IMR-90 (cell line): ENCODE measurements around the gene TRIO. TPM values are rescaled to one million over a fixed set of nuclear protein-coding genes. Genes with fewer than 3 reads are reported as not detected.

Experiments
- ATAC-seq: fragments of 200-7000 bp; cut with Tn5 transposase; 2 replicates; pipeline ENCODE4 v1.9.1; 2020; ENCODE audit warnings: low read depth, mild to moderate bottlenecking, moderate library complexity
- BruUV-seq: library from RNA; stranded (reverse); fragments of 400-500 nt; replicated peaks from 2 replicates; lab custom pipeline; 2021; lab: Mats Ljungman, UMichigan
- CTCF ChIA-PET: fragments of 300-600 bp; formaldehyde crosslinking; extraction: SDS; loops from one replicate; lab custom pipeline; 2021; ENCODE audit warnings: antibody characterized with exemption; lab: Yijun Ruan, JAX
- POLR2A ChIA-PET: fragments of 300-600 bp; sonication (Branson Sonifier 250); formaldehyde crosslinking; loops from one replicate; lab custom pipeline; 2022; ENCODE audit warnings: antibody characterized with exemption; ENCODE audit not compliant: unreplicated experiment; lab: Charles Lee
- DNase-seq: peaks from one replicate; pipeline ENCODE4 v3.0.0; 2013
- H2AFZ ChIP-seq: replicated peaks from 2 replicates; pipeline ENCODE3; 2013; ENCODE audit warnings: low read length, mild to moderate bottlenecking; ENCODE audit not compliant: poor library complexity
- H2AK5ac ChIP-seq: 2 replicates; pipeline ENCODE4 v1.6.1; 2013; ENCODE audit warnings: low read depth, low read length, inconsistent platforms
- H2AK9ac ChIP-seq: replicated peaks from 2 replicates; pipeline ENCODE3; 2013; ENCODE audit warnings: mild to moderate bottlenecking, low read depth, low read length, moderate library complexity; ENCODE audit not compliant: poor library complexity
- H2BK120ac ChIP-seq: 2 replicates; pipeline ENCODE4 v1.6.1; 2013; ENCODE audit warnings: low read depth, low read length, inconsistent platforms
- H2BK15ac ChIP-seq: 3 replicates; pipeline ENCODE4 v1.6.1; 2013; ENCODE audit warnings: low read depth, low read length, inconsistent platforms
- H2BK20ac ChIP-seq: 2 replicates; pipeline ENCODE4 v1.6.1; 2013; ENCODE audit warnings: low read depth, mild to moderate bottlenecking, inconsistent platforms, low read length, moderate library complexity
- H2BK5ac ChIP-seq: 2 replicates; pipeline ENCODE4 v1.6.1; 2013; ENCODE audit warnings: mild to moderate bottlenecking, low read depth, low read length, inconsistent platforms; ENCODE audit not compliant: poor library complexity, severe bottlenecking
- H3K14ac ChIP-seq: replicated peaks from 2 replicates; pipeline ENCODE4 v1.6.1; 2013; ENCODE audit warnings: low read depth, low read length, inconsistent platforms
- H3K18ac ChIP-seq: 2 replicates; pipeline ENCODE4 v1.6.1; 2013; ENCODE audit warnings: low read depth, low read length, control low read depth
- H3K23ac ChIP-seq: 2 replicates; pipeline ENCODE4 v1.6.1; 2013; ENCODE audit warnings: low read depth, low read length, inconsistent platforms
- H3K27ac ChIP-seq: 2 replicates; pipeline ENCODE4 v1.5.1; 2013; ENCODE audit warnings: mild to moderate bottlenecking, control low read depth, low read length; ENCODE audit not compliant: insufficient read depth
- H3K27me3 ChIP-seq: 2 replicates; pipeline ENCODE4 v1.6.1; 2013; ENCODE audit warnings: low read length; ENCODE audit not compliant: control insufficient read depth, insufficient read depth
- H3K36me3 ChIP-seq: 2 replicates; pipeline ENCODE4 v1.6.1; 2013; ENCODE audit warnings: low read length, mixed read lengths; ENCODE audit not compliant: control insufficient read depth, insufficient read depth
- H3K4ac ChIP-seq: 2 replicates; pipeline ENCODE4 v1.6.1; 2013; ENCODE audit warnings: low read depth, low read length, inconsistent platforms
- H3K4me1 ChIP-seq: 2 replicates; pipeline ENCODE4 v1.6.1; 2013; ENCODE audit warnings: low read length, mixed read lengths; ENCODE audit not compliant: control insufficient read depth, insufficient read depth
- H3K4me2 ChIP-seq: 2 replicates; pipeline ENCODE4 v1.6.1; 2013; ENCODE audit warnings: low read depth, mild to moderate bottlenecking, control low read depth, low read length, moderate library complexity
- H3K4me3 ChIP-seq: 2 replicates; pipeline ENCODE4 v1.5.1; 2013; ENCODE audit warnings: low read depth, mild to moderate bottlenecking, control low read depth, low read length, moderate library complexity; ENCODE audit not compliant: insufficient read depth
- H3K56ac ChIP-seq: 2 replicates; pipeline ENCODE4 v1.6.1; 2013; ENCODE audit warnings: low read length, inconsistent platforms; ENCODE audit not compliant: insufficient read depth; ENCODE audit errors: extremely low read depth
- H3K79me1 ChIP-seq, 2 experiments: 2 replicates each; pipeline ENCODE4 v1.6.1; 2013; ENCODE audit warnings: low read length in 2 of 2, inconsistent platforms in 1 of 2, low read depth in 1 of 2
- H3K9ac ChIP-seq: 2 replicates; pipeline ENCODE4 v1.6.1; 2013; ENCODE audit warnings: low read depth, low read length, control low read depth
- H3K9me1 ChIP-seq: 2 replicates; pipeline ENCODE4 v1.6.1; 2013; ENCODE audit warnings: low read length, inconsistent platforms; ENCODE audit not compliant: insufficient read depth
- H3K9me3 ChIP-seq: 2 replicates; pipeline ENCODE4 v1.6.1; 2013; ENCODE audit warnings: low read length; ENCODE audit not compliant: control insufficient read depth, insufficient read depth
- H4K20me1 ChIP-seq: 2 replicates; pipeline ENCODE4 v1.6.1; 2013; ENCODE audit warnings: low read length, inconsistent platforms; ENCODE audit not compliant: insufficient read depth
- H4K5ac ChIP-seq: 2 replicates; pipeline ENCODE4 v1.6.1; 2013; ENCODE audit warnings: mild to moderate bottlenecking, low read depth, low read length, control low read depth
- H4K8ac ChIP-seq, 2 experiments: 2 replicates each; pipeline ENCODE4 v1.6.1; 2013; ENCODE audit warnings: low read depth in 2 of 2, low read length in 2 of 2, control low read depth in 1 of 2, inconsistent platforms in 1 of 2
- H4K91ac ChIP-seq: 2 replicates; pipeline ENCODE4 v1.6.1; 2013; ENCODE audit warnings: low read depth, low read length, inconsistent platforms; ENCODE audit not compliant: insufficient read depth
- BHLHE40 ChIP-seq: fragments of 150-350 bp; IDR thresholded peaks from 2 replicates; pipeline ENCODE4 v1.6.1; 2016; ENCODE audit warnings: mild to moderate bottlenecking, low read depth, low read length
- CEBPB ChIP-seq: IDR thresholded peaks from 2 replicates; pipeline ENCODE4 v1.6.1; 2012; ENCODE audit warnings: low read depth, low read length, improper control_type of control experiment
- CHD1 ChIP-seq: IDR thresholded peaks from 2 replicates; pipeline ENCODE4 v1.6.1; 2012; ENCODE audit warnings: low read depth, low read length, improper control_type of control experiment
- MAZ ChIP-seq: IDR thresholded peaks from 2 replicates; pipeline ENCODE4 v1.6.1; 2012; ENCODE audit warnings: low read depth, mild to moderate bottlenecking, low read length, improper control_type of control experiment, moderate library complexity, borderline replicate concordance
- MXI1 ChIP-seq: IDR thresholded peaks from 2 replicates; pipeline ENCODE4 v1.6.1; 2012; ENCODE audit warnings: low read depth, mild to moderate bottlenecking, low read length, moderate library complexity, borderline replicate concordance
- POLR2A ChIP-seq: IDR thresholded peaks from 2 replicates; pipeline ENCODE4 v1.6.1; 2012; ENCODE audit warnings: mild to moderate bottlenecking, low read depth, low read length
- WGBS, 2 experiments: methylation state at CpG; one replicate each; pipeline versions ENCODE4 v1.1.5 to v1.1.7; 2013; ENCODE audit warnings: missing lambda C conversion rate in 2 of 2; ENCODE audit not compliant: insufficient read length in 1 of 2; ENCODE audit errors: extremely low coverage in 2 of 2; 5-methylcytosine and 5-hydroxymethylcytosine counted together
- dilution Hi-C: fragments of 300-500 bp; cut with HindIII; formaldehyde crosslinking; loops from one replicate; pipeline ENCODE4 v1.14.3; 2018; ENCODE audit warnings: low sequenced_read_pairs; ENCODE audit not compliant: unreplicated experiment
- in situ Hi-C: fragments of 300-500 bp; cut with MboI; formaldehyde crosslinking; loops from 3 replicates; pipeline ENCODE4 v1.14.3; 2019; ENCODE audit warnings: low sequenced_read_pairs, inconsistent platforms, mixed read lengths
- intact Hi-C: fragments of 100-400 bp; cut with micrococcal nuclease; formaldehyde crosslinking; loops from 2 replicates; pipeline ENCODE4 v1.10.0; 2022
- polyA plus RNA-seq, 3 experiments: library from polyadenylated mRNA; depleted of rRNA; stranded (reverse); fragments of >200 nt; gene quantifications; 2 replicates each; pipeline ENCODE4 v1.2.3, GENCODE V29; 2012; ENCODE audit warnings: low replicate concordance in 1 of 3
- total RNA-seq: library from RNA; depleted of rRNA; stranded (reverse); fragments of >200 nt; gene quantifications from 2 replicates; pipeline ENCODE4 v1.2.3, GENCODE V29; 2012
- TF ChIP-seq, protein P1 (sequence below): fragments of 150-350 bp; IDR thresholded peaks from 2 replicates; pipeline ENCODE4 v1.6.1; 2016; ENCODE audit warnings: low read depth, mild to moderate bottlenecking, low read length, moderate library complexity, borderline replicate concordance
- TF ChIP-seq, protein P2 (sequence below): conservative IDR thresholded peaks from 2 replicates; pipeline ENCODE4 v1.5.1; 2012; ENCODE audit warnings: mild to moderate bottlenecking, low read depth, low read length, improper control_type of control experiment

TRIO gene
- total and polyA plus RNA-seq, 2 of the 4 experiments (the other 2 are of a cell fraction) = 206 to 522 TPM

GRCh38 chr5:14188778-14189177 is 45.6 kb downstream of the TRIO start:
- dilution Hi-C loops = no loop called here
- TF ChIP-seq, protein P1, sequence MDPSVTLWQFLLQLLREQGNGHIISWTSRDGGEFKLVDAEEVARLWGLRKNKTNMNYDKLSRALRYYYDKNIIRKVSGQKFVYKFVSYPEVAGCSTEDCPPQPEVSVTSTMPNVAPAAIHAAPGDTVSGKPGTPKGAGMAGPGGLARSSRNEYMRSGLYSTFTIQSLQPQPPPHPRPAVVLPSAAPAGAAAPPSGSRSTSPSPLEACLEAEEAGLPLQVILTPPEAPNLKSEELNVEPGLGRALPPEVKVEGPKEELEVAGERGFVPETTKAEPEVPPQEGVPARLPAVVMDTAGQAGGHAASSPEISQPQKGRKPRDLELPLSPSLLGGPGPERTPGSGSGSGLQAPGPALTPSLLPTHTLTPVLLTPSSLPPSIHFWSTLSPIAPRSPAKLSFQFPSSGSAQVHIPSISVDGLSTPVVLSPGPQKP = no peak
- TF ChIP-seq CEBPB (no peak), MXI1 (no peak), CHD1 (no peak), POLR2A (no peak), MAZ (no peak), BHLHE40 (no peak)
- TF ChIP-seq, protein P2, sequence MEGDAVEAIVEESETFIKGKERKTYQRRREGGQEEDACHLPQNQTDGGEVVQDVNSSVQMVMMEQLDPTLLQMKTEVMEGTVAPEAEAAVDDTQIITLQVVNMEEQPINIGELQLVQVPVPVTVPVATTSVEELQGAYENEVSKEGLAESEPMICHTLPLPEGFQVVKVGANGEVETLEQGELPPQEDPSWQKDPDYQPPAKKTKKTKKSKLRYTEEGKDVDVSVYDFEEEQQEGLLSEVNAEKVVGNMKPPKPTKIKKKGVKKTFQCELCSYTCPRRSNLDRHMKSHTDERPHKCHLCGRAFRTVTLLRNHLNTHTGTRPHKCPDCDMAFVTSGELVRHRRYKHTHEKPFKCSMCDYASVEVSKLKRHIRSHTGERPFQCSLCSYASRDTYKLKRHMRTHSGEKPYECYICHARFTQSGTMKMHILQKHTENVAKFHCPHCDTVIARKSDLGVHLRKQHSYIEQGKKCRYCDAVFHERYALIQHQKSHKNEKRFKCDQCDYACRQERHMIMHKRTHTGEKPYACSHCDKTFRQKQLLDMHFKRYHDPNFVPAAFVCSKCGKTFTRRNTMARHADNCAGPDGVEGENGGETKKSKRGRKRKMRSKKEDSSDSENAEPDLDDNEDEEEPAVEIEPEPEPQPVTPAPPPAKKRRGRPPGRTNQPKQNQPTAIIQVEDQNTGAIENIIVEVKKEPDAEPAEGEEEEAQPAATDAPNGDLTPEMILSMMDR = no peak
- Histone ChIP-seq H4K91ac (0 out of 2 replicates have a peak overlapping the region, but pooled peaks have one; percentile 81), H3K9me1 (peaks cover 30% of the 10 kb centered on the region), H3K79me1 (peaks cover 0 to 24% of the 10 kb centered on the region in 2 experiments; a peak in 2 of 4 replicates), H3K18ac (peak overlapping the region; percentile 46; the same call in 1 of the 2 replicates), H3K14ac (peak overlapping the region; percentile 47; the same call in 1 of the 2 replicates), H3K27ac (peak overlapping the region; percentile 27), H3K36me3 (peaks cover 7% of the 10 kb centered on the region), H3K4me1 (peaks cover 38% of the 10 kb centered on the region), H4K8ac (peak overlapping the region; percentile 26 to 62), H2AFZ (no peak overlapping the region), H3K27me3 (no peaks in the 10 kb centered on the region), H2BK120ac (peak overlapping the region; percentile 88; the same call in 1 of the 2 replicates), H2BK20ac (peak overlapping the region; percentile 61; the same call in 1 of the 2 replicates), H4K5ac (peak overlapping the region; percentile 9; the same call in 1 of the 2 replicates), H2BK5ac (peak overlapping the region; percentile 100), H2AK5ac (no peak overlapping the region), H3K56ac (peak overlapping the region; percentile 42; the same call in 1 of the 2 replicates), H2BK15ac (no peak overlapping the region), H3K4me2 (peak overlapping the region; percentile 16; the same call in 1 of the 2 replicates), H3K9ac (no peak overlapping the region; the same call in 1 of the 2 replicates), H4K20me1 (peaks cover 70% of the 10 kb centered on the region), H3K4ac (peak overlapping the region; percentile 77; the same call in 1 of the 2 replicates), H2AK9ac (no peak overlapping the region), H3K4me3 (no peak overlapping the region), H3K23ac (peak overlapping the region; percentile 15; the same call in 1 of the 2 replicates), H3K9me3 (no peaks in the 10 kb centered on the region)
- intact Hi-C loops = no loop called here
- no TSS peak for BruUV-seq
- in situ Hi-C loops = no loop called here
- ATAC-seq = no peak
- CTCF ChIA-PET = no interaction called here
- no CpG with 5 or more reads among the region's 4 CpGs for WGBS, 2 experiments
- POLR2A ChIA-PET = interaction anchor here (0.8 kb wide), 1 partner anchor 41 kb away, joined by 3 read pairs; no protein-coding TSS in a partner anchor
- no peak for DNase-seq
